ENCODE measurements around the gene DUSP28. TPM values are rescaled to one million over a fixed set of nuclear protein-coding genes. Genes with fewer than 3 reads are reported as not detected.

Gene DUSP28
- total RNA-seq, 1 experiment from 2014 or later = 10.9 TPM

GRCh38 chr2:240573071-240573515 lies 12.9 kb downstream of the DUSP28 start:
- H3K4me3 ChIP-seq = no peak overlapping the region
- H4K20me1 ChIP-seq (ENCODE audit: insufficient read depth) = peaks cover 80% of the 10 kb centered on the region
- no TSS peak for BruUV-seq (replicated peaks)
- no peaks in the 10 kb centered on the region for H3K9me2 ChIP-seq (ENCODE audit: insufficient read depth)
- H3K27me3 ChIP-seq (ENCODE audit: insufficient read depth, low read depth) = no peaks in the 10 kb centered on the region
- H3K9me3 ChIP-seq (ENCODE audit: insufficient read depth, low read depth) = no peaks in the 10 kb centered on the region
- intact Hi-C loops (cut with micrococcal nuclease; ENCODE audit: unreplicated experiment) = no loop called here
- H2AFZ ChIP-seq = no peak overlapping the region
- CTCF ChIA-PET = interaction anchor here (0.6 kb wide), 1 partner anchor 512 kb away, joined by 3 read pairs; no protein-coding TSS in a partner anchor
- peaks cover 20% of the 10 kb centered on the region for H3K4me1 ChIP-seq (replicated peaks; ENCODE audit: insufficient read depth)
- H3F3A ChIP-seq (ENCODE audit: insufficient read depth, low read depth) = peaks cover 3% of the 10 kb centered on the region
- DNase-seq = no peak
- peaks cover 9% of the 10 kb centered on the region for H3K36me3 ChIP-seq (ENCODE audit: low read depth)
- H3K4me2 ChIP-seq = no peak overlapping the region
- H3K27ac ChIP-seq = no peak overlapping the region
- peaks cover 53% of the 10 kb centered on the region for H3K79me2 ChIP-seq (ENCODE audit: low read depth)
- TF ChIP-seq CTCF (conservative IDR thresholded peaks at IDR 0.05) (no peak), EZH2 (IDR thresholded peaks at IDR 0.05; ENCODE audit: low read depth) (no peak)
- POLR2A ChIA-PET (ENCODE audit: unreplicated experiment) = no interaction called here

- Histone ChIP-seq H3K4me2 (no peak overlapping the region), H3K27ac (no peak overlapping the region), H3K27me3 (ENCODE audit: insufficient read depth, low read depth) (no peaks in the 10 kb centered on the region), H2AFZ (no peak overlapping the region), H3F3A (ENCODE audit: insufficient read depth, low read depth) (peaks cover 9% of the 10 kb centered on the region), H3K4me1 (replicated peaks; ENCODE audit: insufficient read depth) (peaks cover 27% of the 10 kb centered on the region), H3K36me3 (ENCODE audit: low read depth) (peaks cover 9% of the 10 kb centered on the region), H3K9me2 (ENCODE audit: insufficient read depth) (no peaks in the 10 kb centered on the region), H3K4me3 (no peak overlapping the region), H4K20me1 (ENCODE audit: insufficient read depth) (peaks cover 86% of the 10 kb centered on the region), H3K9me3 (ENCODE audit: insufficient read depth, low read depth) (no peaks in the 10 kb centered on the region), H3K79me2 (ENCODE audit: low read depth) (peaks cover 60% of the 10 kb centered on the region)
- CTCF ChIA-PET = interaction anchor here (0.6 kb wide), 1 partner anchor 513 kb away, joined by 3 read pairs; no protein-coding TSS in a partner anchor
- DNase-seq = no peak
- TF ChIP-seq EZH2 (IDR thresholded peaks at IDR 0.05; ENCODE audit: low read depth) = no peak
- no peak for TF ChIP-seq CTCF (conservative IDR thresholded peaks at IDR 0.05)
- intact Hi-C loops (cut with micrococcal nuclease; ENCODE audit: unreplicated experiment) = no loop called here
- POLR2A ChIA-PET (ENCODE audit: unreplicated experiment) = no interaction called here
- no TSS peak for BruUV-seq (replicated peaks)
Observed at GRCh38 chr2:240573516-240574385, 13.6 kb downstream of the DUSP28 start.

- no peaks in the 10 kb centered on the region for H3K27me3 ChIP-seq (ENCODE audit: insufficient read depth, low read depth)
- ChIA-PET CTCF (no interaction called here), POLR2A (ENCODE audit: unreplicated experiment) (no interaction called here)
- H3K4me2 ChIP-seq = no peak overlapping the region
- intact Hi-C loops (cut with micrococcal nuclease; ENCODE audit: unreplicated experiment) = no loop called here
- TF ChIP-seq EZH2 (IDR thresholded peaks at IDR 0.05; ENCODE audit: low read depth) (no peak), CTCF (conservative IDR thresholded peaks at IDR 0.05) (no peak)
- H3F3A ChIP-seq (ENCODE audit: insufficient read depth, low read depth) = peaks cover 17% of the 10 kb centered on the region
- peaks cover 90% of the 10 kb centered on the region for H4K20me1 ChIP-seq (ENCODE audit: insufficient read depth)
- no peak for DNase-seq
- H3K4me3 ChIP-seq = no peak overlapping the region
- H3K79me2 ChIP-seq (ENCODE audit: low read depth) = peaks cover 60% of the 10 kb centered on the region
- peaks cover 9% of the 10 kb centered on the region for H3K36me3 ChIP-seq (ENCODE audit: low read depth)
- no peaks in the 10 kb centered on the region for H3K9me2 ChIP-seq (ENCODE audit: insufficient read depth)
- no peak overlapping the region for H3K27ac ChIP-seq
- H3K9me3 ChIP-seq (ENCODE audit: insufficient read depth, low read depth) = no peaks in the 10 kb centered on the region
- H3K4me1 ChIP-seq (replicated peaks; ENCODE audit: insufficient read depth) = peaks cover 30% of the 10 kb centered on the region
- no TSS peak for BruUV-seq (replicated peaks)
- no peak overlapping the region for H2AFZ ChIP-seq
Observed at GRCh38 chr2:240574386-240575100, 14.4 kb downstream of the DUSP28 start.
